Aorta (tissue), 5 donors: ENCODE results near the gene SLC6A14. TPM values are rescaled to one million over a fixed set of nuclear protein-coding genes. Genes with fewer than 3 reads are reported as not detected.

Experiments
- ATAC-seq: fragments of 200-7000 bp; cut with Tn5 transposase; one replicate; pipeline ENCODE4 v1.9.1; 2022; ENCODE audit warnings: moderate library complexity; ENCODE audit not compliant: low FRiP score
- DNase-seq, 2 donors: peaks; one replicate each; pipeline ENCODE4 v3.0.0-alpha.2; 2020
- H3K27ac ChIP-seq, 2 donors: one replicate each; pipeline ENCODE4 v1.5.1; 2013; ENCODE audit warnings: low read length in 2 of 2, mild to moderate bottlenecking in 2 of 2, moderate library complexity in 2 of 2, control low read depth in 1 of 2, inconsistent platforms in 1 of 2, low read depth in 1 of 2
- H3K27me3 ChIP-seq, 2 donors: one replicate each; pipeline ENCODE4 v1.6.1; 2013; ENCODE audit warnings: control low read depth in 1 of 2, low read length in 1 of 2, mild to moderate bottlenecking in 1 of 2, moderate library complexity in 1 of 2; ENCODE audit not compliant: insufficient read depth in 2 of 2, control insufficient read depth in 1 of 2
- H3K36me3 ChIP-seq, 2 donors: one replicate each; pipeline ENCODE4 v1.6.1; 2013; ENCODE audit warnings: control low read depth in 1 of 2, low read length in 1 of 2, mild to moderate bottlenecking in 1 of 2; ENCODE audit not compliant: insufficient read depth in 2 of 2, control insufficient read depth in 1 of 2
- H3K4me1 ChIP-seq, 2 donors: one replicate each; pipeline ENCODE4 v1.6.1; 2013; ENCODE audit warnings: low read length in 2 of 2, control low read depth in 1 of 2, mild to moderate bottlenecking in 1 of 2, moderate library complexity in 1 of 2; ENCODE audit not compliant: insufficient read depth in 2 of 2, control insufficient read depth in 1 of 2
- H3K4me3 ChIP-seq, 2 donors: one replicate each; pipeline ENCODE4 v1.5.1; 2013; ENCODE audit warnings: low read length in 2 of 2, control low read depth in 1 of 2, mild to moderate bottlenecking in 1 of 2
- H3K9me3 ChIP-seq: one replicate; pipeline ENCODE4 v1.6.1; 2013; ENCODE audit warnings: mild to moderate bottlenecking, low read length; ENCODE audit not compliant: control insufficient read depth
- WGBS, 2 donors: extraction: QIAGEN DNeasy Blood & Tissue Kit; methylation state at CpG; one replicate each; pipeline ENCODE4 v1.1.7; 2013; 5-methylcytosine and 5-hydroxymethylcytosine counted together
- intact Hi-C, 2 donors: fragments of 100-400 bp; cut with DNase I; formaldehyde crosslinking; loops; one replicate each; pipeline versions ENCODE4 v1.14.2 to v1.15.0; 2022
- polyA plus RNA-seq, 2 donors: library from polyadenylated mRNA; stranded (reverse); fragments of 200-250 nt; gene quantifications; one replicate each; pipeline ENCODE4 v1.2.3, GENCODE V29; 2013
- total RNA-seq, 2 donors: library from RNA; stranded (reverse); fragmentation: NEBNext Ultra II Directional; extraction: Animal tissue kit (Norgen Biotek cat#: 25700); gene quantifications; one replicate each; pipeline ENCODE4 v1.2.1, GENCODE V29; 2021
- donor health status: healthy with polysubstance abuse.
- donor health status: Bipolar disorder and iron deficiency.
- donor health status: DM: no; HTN: no; CAD: no.
- donor health status: DM: no; HTN: no; CAD: no.
- donor health status: DM: yes; HTN: yes; CAD: no.

Gene SLC6A14
- total and polyA plus RNA-seq, 4 donors, result 0.03 to 0.13 TPM; not detected in 2

- H3K4me1 ChIP-seq, result no peaks in the 10 kb centered on the region
- DNase-seq, result no peak
- no peak overlapping the region for H3K4me3 ChIP-seq
- no peak for ATAC-seq
- 64 to 86% methylated on average over 2 of the region's 2 CpGs for whole genome bisulfite sequencing, 2 donors
- intact Hi-C loops, result no loop called here
- no peaks in the 10 kb centered on the region for H3K36me3 ChIP-seq
- H3K27me3 ChIP-seq, result no peaks in the 10 kb centered on the region
- no peak overlapping the region for H3K27ac ChIP-seq
- no peaks in the 10 kb centered on the region for H3K9me3 ChIP-seq
These were observed 12.8 kb downstream of the SLC6A14 start for GRCh38 chrX:116449156-116449555.

- Histone ChIP-seq H3K27ac (no peak within 1 kb of the TSS), H3K36me3 (no peaks in the 10 kb centered on the region), H3K27me3 (no peaks in the 10 kb centered on the region), H3K4me3 (no peak within 1 kb of the TSS), H3K9me3 (no peaks in the 10 kb centered on the region), H3K4me1 (no peaks in the 10 kb centered on the region)
- intact Hi-C loops, result no loop called here
- DNase-seq (no peak), ATAC-seq (no peak)
- 79 to 95% methylated on average over 18 of the region's 18 CpGs for WGBS, 2 donors
These were observed 26.4 kb downstream of the SLC6A14 start, which contains the start of gene CT83 for GRCh38 chrX:116462822-116463221. TSS of gene CT83 (minus strand) at chrX:116462976. CDS start at chrX:116462856, 120 bp downstream.

GRCh38 chrX:116480059-116480458 lies 43.7 kb downstream of the SLC6A14 start:
- no peak for ATAC-seq
- H3K4me3 ChIP-seq, result no peak overlapping the region
- intact Hi-C loops, result no loop called here
- no peaks in the 10 kb centered on the region for H3K4me1 ChIP-seq
- WGBS, 2 donors, result 66 to 80% methylated on average over 2 of the region's 2 CpGs
- no peaks in the 10 kb centered on the region for H3K9me3 ChIP-seq
- H3K27me3 ChIP-seq, result no peaks in the 10 kb centered on the region
- H3K27ac ChIP-seq, result no peak overlapping the region
- DNase-seq, result no peak
- H3K36me3 ChIP-seq, result no peaks in the 10 kb centered on the region

- Histone ChIP-seq H3K27me3 (no peaks in the 10 kb centered on the region), H3K9me3 (no peaks in the 10 kb centered on the region), H3K4me3 (no peak overlapping the region), H3K36me3 (no peaks in the 10 kb centered on the region), H3K4me1 (no peaks in the 10 kb centered on the region), H3K27ac (no peak overlapping the region)
- ATAC-seq, result no peak
- DNase-seq, result no peak
- intact Hi-C loops, result no loop called here
These were observed 53.7 kb downstream of the SLC6A14 start for GRCh38 chrX:116490104-116490503.

- Histone ChIP-seq H3K9me3 (no peaks in the 10 kb centered on the region), H3K4me1 (no peaks in the 10 kb centered on the region), H3K4me3 (no peak overlapping the region), H3K27me3 (no peaks in the 10 kb centered on the region), H3K36me3 (no peaks in the 10 kb centered on the region), H3K27ac (no peak overlapping the region)
- intact Hi-C loops, result no loop called here
- no peak for DNase-seq
- 42 to 57% methylated on average over 2 of the region's 2 CpGs for WGBS, 2 donors
- ATAC-seq, result no peak
These were observed 56.9 kb downstream of the SLC6A14 start for GRCh38 chrX:116493271-116493670.

GRCh38 chrX:116499780-116500179 lies 63.4 kb downstream of the SLC6A14 start:
- Histone ChIP-seq H3K27me3 (no peaks in the 10 kb centered on the region), H3K4me3 (no peak overlapping the region), H3K36me3 (no peaks in the 10 kb centered on the region), H3K4me1 (no peaks in the 10 kb centered on the region), H3K27ac (no peak overlapping the region), H3K9me3 (no peaks in the 10 kb centered on the region)
- intact Hi-C loops, result no loop called here
- ATAC-seq (no peak), DNase-seq (no peak)

Other genes with a start within 250 kb of the SLC6A14 start
- not detected for gene CT83, start 26.4 kb downstream of the SLC6A14 start, total RNA-seq
- gene CT83, start 26.4 kb downstream of the SLC6A14 start, polyA plus RNA-seq, result not detected